GM19240 (cell line): ENCODE measurements around the gene ALDH3A1.

Experiments
- DNase-seq: peaks from one replicate; pipeline ENCODE4 v3.0.0; 2011; ENCODE audit warnings: low spot score; ENCODE audit not compliant: insufficient read length

ALDH3A1 gene

GRCh38 chr17:19719355-19720209, 28.5 kb downstream of the ALDH3A1 start:
- DNase-seq: no peak

GRCh38 chr17:19718613-19719354, 29.3 kb downstream of the ALDH3A1 start:
- no peak for DNase-seq

- no peak for DNase-seq
These were observed 30.0 kb downstream of the ALDH3A1 start for GRCh38 chr17:19718041-19718612.

- no peak for DNase-seq
These were observed 30.6 kb downstream of the ALDH3A1 start for GRCh38 chr17:19717411-19717908.

GRCh38 chr17:19717031-19717360, 31.1 kb downstream of the ALDH3A1 start:
- DNase-seq: no peak

GRCh38 chr17:19716108-19717030, 31.7 kb downstream of the ALDH3A1 start, which contains the start of gene SLC47A2:
SLC47A2 (minus strand) TSS chr17:19716584; CDS start chr17:19716555, 29 bp downstream.
- DNase-seq: no peak

GRCh38 chr17:19714542-19715411, 33.3 kb downstream of the ALDH3A1 start:
- no peak for DNase-seq

- DNase-seq: no peak
These were observed 34.2 kb downstream of the ALDH3A1 start for GRCh38 chr17:19713901-19714361.

- DNase-seq: no peak
These were observed 34.6 kb downstream of the ALDH3A1 start for GRCh38 chr17:19713462-19713861.

- DNase-seq: no peak
These were observed 35.6 kb downstream of the ALDH3A1 start for GRCh38 chr17:19712436-19713004.

- no peak for DNase-seq
These were observed 38.3 kb downstream of the ALDH3A1 start for GRCh38 chr17:19709841-19710240.

GRCh38 chr17:19708431-19709175, 39.5 kb downstream of the ALDH3A1 start:
- DNase-seq: no peak

GRCh38 chr17:19707728-19708221, 40.3 kb downstream of the ALDH3A1 start:
- DNase-seq: no peak

- DNase-seq: no peak
These were observed 41.0 kb downstream of the ALDH3A1 start for GRCh38 chr17:19706791-19707727.

GRCh38 chr17:19705771-19706770, 42.0 kb downstream of the ALDH3A1 start:
- no peak for DNase-seq

- no peak for DNase-seq
These were observed 42.9 kb downstream of the ALDH3A1 start for GRCh38 chr17:19705201-19705600.
